ENCODE measurements around the gene BMP8B.
"Not testable (repeated sequence)": the region's sequence is repeated elsewhere in the genome, so short reads cannot be mapped to it uniquely, and the experiment has no call there.

GRCh38 chr1:39782685-39783084, 6.0 kb downstream of the BMP8B start:
- TF ChIP-seq CTCF (IDR thresholded peaks at IDR 0.05); KDM1A (IDR thresholded peaks at IDR 0.05; ENCODE audit: low read depth); USF2 (IDR thresholded peaks at IDR 0.05); RFX5 (IDR thresholded peaks at IDR 0.05); REST (IDR thresholded peaks at IDR 0.05); RNF2 (IDR thresholded peaks at IDR 0.05; ENCODE audit: borderline replicate concordance, low read depth): not testable (repeated sequence)
